SIG-M5 (cell line): ENCODE data around the gene MAPK8.

ENCODE experiments used
- DNase-seq: peaks from one replicate; lab custom pipeline; 2025; lab: John Stamatoyannopoulos, UW

MAPK8 gene

GRCh38 chr10:48463318-48464003, 157.0 kb downstream of the MAPK8 start:
- no peak for DNase-seq

DNA sequence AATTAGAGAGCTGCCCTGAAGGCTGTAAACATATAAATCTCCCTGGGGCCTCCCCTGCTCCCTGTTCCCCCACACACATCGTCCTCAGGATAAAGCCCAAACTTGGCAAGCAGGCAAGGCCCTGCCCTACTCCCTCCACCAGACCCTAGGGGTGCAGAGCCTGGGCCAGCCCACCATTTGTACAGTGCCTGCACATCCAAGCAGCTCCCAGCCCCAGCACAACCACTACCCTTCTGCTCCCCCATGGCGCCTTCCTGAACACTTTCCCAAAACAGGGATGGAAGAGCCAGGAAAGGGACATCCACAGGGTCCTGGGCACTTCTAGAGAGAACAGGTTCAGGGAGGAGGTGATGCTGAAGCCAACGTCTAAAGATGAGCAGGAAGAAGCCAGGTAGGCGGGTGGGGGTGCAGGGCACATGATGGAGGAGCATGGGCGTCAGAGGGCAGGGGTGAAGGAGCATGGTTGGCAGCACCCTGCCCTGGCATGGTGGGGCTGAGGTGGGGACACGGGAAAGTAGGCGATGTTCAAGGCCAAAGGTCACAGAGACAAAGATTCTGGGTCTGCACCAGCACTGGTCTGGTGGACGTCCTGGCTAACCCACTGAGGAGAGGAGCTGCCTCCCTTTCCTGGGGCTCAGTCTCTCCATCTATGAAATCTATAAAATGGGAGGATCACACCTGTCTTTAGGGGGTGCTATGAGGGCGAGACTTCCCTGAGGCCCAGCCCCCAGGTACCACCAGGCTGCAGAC, 157.8 kb downstream of the MAPK8 start:
- DNase-seq = no peak

DNA sequence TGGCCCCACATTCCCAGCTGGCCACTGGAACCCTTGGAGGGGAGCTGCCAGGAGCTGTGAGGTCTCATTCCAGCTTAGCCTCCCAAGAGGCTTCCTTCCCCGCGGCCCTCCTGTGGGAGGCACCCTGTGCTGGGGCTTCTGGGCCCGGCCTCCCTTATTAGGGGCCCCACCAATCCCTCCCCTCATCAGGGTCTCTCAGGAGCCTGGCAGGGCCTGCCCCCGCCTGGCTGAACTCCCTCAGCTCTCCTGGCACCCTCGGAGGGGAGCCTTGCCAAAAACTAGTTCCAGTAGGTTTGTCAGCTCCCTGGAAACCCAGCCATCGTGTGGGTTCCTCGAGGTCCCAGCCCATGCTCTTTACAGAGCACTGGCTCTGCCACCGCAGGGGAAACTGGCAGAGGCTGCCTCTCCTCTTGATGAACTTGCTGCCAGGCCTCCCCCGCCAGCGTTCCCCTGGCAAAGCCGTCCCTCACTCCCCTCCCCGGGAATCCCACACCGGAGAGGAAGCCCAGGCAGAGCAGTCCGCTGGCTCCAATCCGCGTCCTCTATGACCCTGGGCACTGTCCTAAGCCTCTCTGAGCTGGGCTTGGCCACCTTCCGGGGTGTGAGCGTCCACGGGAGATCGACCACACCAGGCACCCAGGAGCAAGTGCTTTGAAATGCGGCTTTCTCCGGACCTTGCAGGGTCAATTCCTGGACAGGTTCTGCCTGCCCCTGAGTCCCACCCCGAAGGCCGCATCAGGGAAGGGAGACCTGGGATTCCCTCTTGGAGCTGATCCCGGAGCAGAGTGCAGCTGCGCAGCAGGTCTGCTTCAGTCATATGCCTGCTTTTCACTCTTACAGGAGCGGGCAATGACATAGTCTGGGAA, 158.6 kb downstream of the MAPK8 start:
- DNase-seq = no peak

- DNase-seq = no peak
Measured at GRCh38 chr10:48465860-48466521, 159.5 kb downstream of the MAPK8 start.

- DNase-seq = no peak
Measured at GRCh38 chr10:48466611-48467240, 160.2 kb downstream of the MAPK8 start.

GRCh38 chr10:48467669-48468068, 161.2 kb downstream of the MAPK8 start:
- DNase-seq = no peak

- no peak for DNase-seq
Measured at GRCh38 chr10:48468130-48468790, 161.8 kb downstream of the MAPK8 start.

GRCh38 chr10:48468866-48469511, 162.5 kb downstream of the MAPK8 start:
- no peak for DNase-seq

DNA sequence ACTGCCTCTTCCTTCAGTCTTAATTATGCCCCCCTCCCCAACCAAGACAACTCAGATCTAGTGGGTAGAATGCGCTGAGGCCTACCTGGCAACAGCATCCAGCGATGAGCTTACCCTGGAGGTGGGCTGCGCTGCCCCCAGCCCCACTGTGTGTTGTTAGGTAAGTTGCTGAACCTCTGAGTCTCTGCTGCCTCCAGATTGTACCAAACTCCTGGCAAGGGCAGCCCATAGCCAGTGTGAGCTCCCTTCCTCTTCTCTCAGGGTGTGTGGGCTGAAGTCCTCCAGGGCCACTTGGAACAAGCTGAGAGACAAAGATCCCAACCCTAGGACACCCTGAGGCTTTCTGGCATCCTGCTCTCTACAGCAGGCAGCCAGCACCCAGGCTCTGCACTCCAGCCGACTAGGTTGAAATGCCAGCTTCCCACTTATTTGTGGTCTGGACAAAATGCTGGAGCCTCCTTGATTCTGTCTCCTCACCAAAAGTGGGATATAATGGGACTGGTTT, 163.1 kb downstream of the MAPK8 start:
- no peak for DNase-seq

GRCh38 chr10:48470115-48470892, 163.8 kb downstream of the MAPK8 start:
- DNase-seq = no peak

DNA sequence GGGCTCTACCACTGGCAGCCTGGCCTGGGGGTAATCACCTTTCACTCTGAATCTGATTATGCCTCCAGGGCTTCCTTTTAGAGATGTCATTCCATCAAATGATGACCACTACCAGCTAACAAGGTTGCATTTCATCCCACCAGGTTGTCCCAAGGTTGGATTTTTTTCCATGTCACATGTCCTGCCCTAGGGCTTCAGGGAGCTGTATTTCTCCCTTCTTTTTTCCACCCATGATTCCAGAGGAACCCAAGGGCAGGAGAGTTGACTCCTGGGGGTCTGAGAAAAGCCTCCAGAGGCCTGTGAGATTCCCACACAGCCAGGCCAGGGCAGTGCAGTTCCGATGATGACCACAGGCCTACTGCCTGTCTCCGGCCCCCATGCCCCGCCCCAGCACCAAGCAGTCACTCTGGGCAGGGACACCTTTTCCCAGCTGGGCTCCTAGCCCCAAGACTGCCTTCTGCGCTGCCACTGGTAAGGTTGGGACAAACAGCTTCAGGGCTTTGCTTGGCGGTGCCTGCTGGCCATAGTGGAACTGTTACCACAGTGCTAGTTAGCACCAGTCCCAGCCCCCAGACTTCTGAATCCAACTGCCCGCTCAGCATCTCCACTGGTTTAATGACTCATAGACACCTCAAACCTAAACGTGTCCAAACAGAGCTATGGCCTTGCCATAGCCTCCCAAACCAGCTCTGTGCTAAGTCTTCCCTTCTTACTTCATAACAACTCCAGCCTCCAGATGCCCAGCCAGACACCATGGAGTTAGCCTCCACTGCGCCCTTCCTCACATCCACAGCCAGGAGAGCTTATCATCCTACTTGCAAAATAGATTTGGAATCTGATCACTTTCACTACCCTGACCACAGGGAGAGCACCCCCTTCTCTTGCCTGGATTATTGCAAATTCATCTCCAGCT, 164.7 kb downstream of the MAPK8 start:
- no peak for DNase-seq

- no peak for DNase-seq
Measured at GRCh38 chr10:48472501-48473069, 166.1 kb downstream of the MAPK8 start.

GRCh38 chr10:48473704-48474103, 167.2 kb downstream of the MAPK8 start:
- no peak for DNase-seq

- DNase-seq = no peak
Measured at GRCh38 chr10:48474765-48475365, 168.4 kb downstream of the MAPK8 start.

GRCh38 chr10:48475943-48476278, 169.4 kb downstream of the MAPK8 start:
- no peak for DNase-seq

GRCh38 chr10:48476279-48476982, 170.0 kb downstream of the MAPK8 start:
- no peak for DNase-seq

DNA sequence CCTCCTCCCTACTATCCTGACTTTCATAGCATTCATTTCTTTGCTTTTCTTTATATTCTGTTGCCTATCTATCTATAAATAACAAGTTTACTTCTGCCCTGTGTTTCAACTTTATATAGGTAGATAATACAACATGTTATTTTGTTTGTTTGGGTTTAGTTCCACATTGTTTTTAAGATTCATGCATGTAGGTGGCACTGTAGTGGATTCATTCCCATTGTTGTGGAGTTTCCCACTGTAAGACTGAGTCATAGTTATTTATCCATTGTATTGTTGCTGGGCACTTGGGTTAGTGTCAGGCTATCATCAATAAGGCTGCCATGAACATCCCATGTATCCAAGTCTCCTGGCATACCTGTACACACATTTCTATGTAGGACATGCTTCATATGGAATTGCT, 170.7 kb downstream of the MAPK8 start:
- no peak for DNase-seq
